HEK293T (cell line): ENCODE data around the gene CLDN6.

ENCODE experiments used
- CTCF ChIA-PET: fragments of 350-600 bp; formaldehyde crosslinking; extraction: SDS; loops from one replicate; lab custom pipeline; 2021; ENCODE audit warnings: antibody characterized with exemption, inconsistent platforms; lab: Yijun Ruan, JAX
- POLR2A ChIA-PET: fragments of 350-600 bp; formaldehyde crosslinking; extraction: SDS; loops from one replicate; lab custom pipeline; 2020; ENCODE audit warnings: antibody characterized with exemption, inconsistent platforms; lab: Yijun Ruan, JAX
- DNase-seq: peaks from one replicate; pipeline ENCODE4 v3.0.0; 2012; ENCODE audit warnings: mixed read lengths; ENCODE audit errors: extremely low spot score
- ARNT ChIP-seq: fragments of 450-650 bp; IDR thresholded peaks from 2 replicates; pipeline ENCODE4 v1.6.1; 2017; ENCODE audit warnings: mild to moderate bottlenecking
- BHLHE40 ChIP-seq: fragments of 450-650 bp; IDR thresholded peaks from 2 replicates; pipeline ENCODE4 v1.6.1; 2016; ENCODE audit warnings: mild to moderate bottlenecking, moderate library complexity, borderline replicate concordance
- CTBP1 ChIP-seq: fragments of 450-650 bp; IDR thresholded peaks from 2 replicates; pipeline ENCODE4 v1.6.1; 2016; ENCODE audit warnings: borderline replicate concordance
- ELF4 ChIP-seq: fragments of 450-650 bp; IDR thresholded peaks from 2 replicates; pipeline ENCODE4 v1.6.1; 2017; ENCODE audit warnings: antibody characterized with exemption
- FOXA1 ChIP-seq: fragments of 450-650 bp; IDR thresholded peaks from 2 replicates; pipeline ENCODE4 v1.6.1; 2016; ENCODE audit warnings: mild to moderate bottlenecking
- FOXK2 ChIP-seq: fragments of 450-650 bp; IDR thresholded peaks from 2 replicates; pipeline ENCODE4 v1.6.1; 2016; ENCODE audit warnings: mild to moderate bottlenecking
- FOXM1 ChIP-seq: fragments of 450-650 bp; IDR thresholded peaks from 2 replicates; pipeline ENCODE4 v1.6.1; 2017; ENCODE audit warnings: mild to moderate bottlenecking, borderline replicate concordance
- HDGF ChIP-seq: fragments of 450-650 bp; IDR thresholded peaks from 2 replicates; pipeline ENCODE4 v1.6.1; 2017; ENCODE audit warnings: antibody characterized with exemption, borderline replicate concordance
- L3MBTL2 ChIP-seq: fragments of 450-650 bp; conservative IDR thresholded peaks from 2 replicates; pipeline ENCODE4 v1.6.1; 2016; ENCODE audit warnings: mild to moderate bottlenecking
- LEF1 ChIP-seq: fragments of 450-650 bp; IDR thresholded peaks from 2 replicates; pipeline ENCODE4 v1.6.1; 2017; ENCODE audit warnings: mild to moderate bottlenecking, borderline replicate concordance
- SP1 ChIP-seq: fragments of 450-650 bp; IDR thresholded peaks from 2 replicates; pipeline ENCODE4 v1.6.1; 2017
- SUZ12 ChIP-seq: fragments of 450-650 bp; IDR thresholded peaks from 2 replicates; pipeline ENCODE4 v1.6.1; 2016; ENCODE audit warnings: mild to moderate bottlenecking
- TARDBP ChIP-seq: fragments of 450-650 bp; IDR thresholded peaks from 2 replicates; pipeline ENCODE4 v1.6.1; 2016
- ZNF384 ChIP-seq: fragments of 450-650 bp; IDR thresholded peaks from 2 replicates; pipeline ENCODE4 v1.6.1; 2016
- TF ChIP-seq, protein P1 (sequence below): fragments of 450-650 bp; IDR thresholded peaks from 2 replicates; pipeline ENCODE4 v1.6.1; 2016

Gene CLDN6

DNA sequence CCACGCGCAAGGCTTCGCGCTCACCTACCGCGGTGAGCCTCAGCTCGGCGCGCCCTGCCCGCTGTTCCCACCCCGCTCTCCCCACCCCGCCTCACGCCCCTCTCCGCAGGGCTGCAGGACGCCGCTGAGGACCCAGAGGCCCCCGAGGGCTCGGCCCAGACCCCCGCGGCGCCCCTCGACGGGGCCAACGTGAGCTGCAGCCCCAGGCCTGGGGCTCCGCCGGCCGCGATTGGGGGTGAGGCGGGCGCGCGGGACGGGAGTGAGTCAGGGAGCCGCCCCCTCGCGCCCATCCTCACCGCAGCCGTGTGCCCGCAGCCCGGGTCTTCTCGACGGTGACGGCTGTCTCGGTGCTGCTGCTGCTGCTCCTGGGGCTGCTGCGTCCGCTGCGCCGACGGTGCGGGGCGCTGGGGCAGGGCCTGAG, 50.8 kb downstream of the CLDN6 start:
- DNase-seq: no peak
- ChIA-PET CTCF (no interaction called here), POLR2A (interaction anchor here (0.6 to 1.6 kb wide), 2 partner anchors 13 to 58 kb away, joined by 3 to 12 read pairs; partner anchors contain the start of gene PKMYT1)
- TF ChIP-seq ZNF384: no peak
- TF ChIP-seq SP1: no peak
- no peak for TF ChIP-seq BHLHE40
- no peak for TF ChIP-seq FOXA1
- no peak for TF ChIP-seq TARDBP
- TF ChIP-seq L3MBTL2: no peak
- TF ChIP-seq ELF4: no peak
- no peak for TF ChIP-seq LEF1

DNA sequence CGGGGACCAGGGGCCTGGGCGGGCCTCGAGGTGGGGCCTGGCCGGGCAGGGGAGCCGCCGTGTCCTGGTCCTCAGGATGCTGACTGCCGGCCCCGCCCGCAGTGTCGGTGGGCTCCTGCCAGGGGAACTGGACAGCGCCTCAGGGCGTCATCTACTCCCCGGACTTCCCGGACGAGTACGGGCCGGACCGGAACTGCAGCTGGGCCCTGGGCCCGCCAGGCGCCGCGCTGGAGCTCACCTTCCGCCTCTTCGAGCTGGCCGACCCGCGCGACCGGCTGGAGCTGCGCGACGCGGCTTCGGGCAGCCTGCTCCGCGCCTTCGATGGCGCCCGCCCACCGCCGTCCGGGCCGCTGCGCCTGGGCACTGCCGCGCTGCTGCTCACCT, 51.2 kb downstream of the CLDN6 start:
- DNase-seq: no peak
- TF ChIP-seq ARNT: no peak
- no peak for TF ChIP-seq ELF4
- TF ChIP-seq FOXK2: no peak
- no peak for TF ChIP-seq LEF1
- TF ChIP-seq L3MBTL2: no peak
- TF ChIP-seq TARDBP: no peak
- TF ChIP-seq FOXM1: no peak
- TF ChIP-seq SUZ12: no peak
- TF ChIP-seq ZNF384: no peak
- no peak for TF ChIP-seq FOXA1
- TF ChIP-seq HDGF: no peak
- TF ChIP-seq SP1: no peak
- ChIA-PET POLR2A (interaction anchor here (0.6 to 1.6 kb wide), 2 partner anchors 14 to 58 kb away, joined by 3 to 12 read pairs; partner anchors contain the start of gene PKMYT1), CTCF (no interaction called here)

DNA sequence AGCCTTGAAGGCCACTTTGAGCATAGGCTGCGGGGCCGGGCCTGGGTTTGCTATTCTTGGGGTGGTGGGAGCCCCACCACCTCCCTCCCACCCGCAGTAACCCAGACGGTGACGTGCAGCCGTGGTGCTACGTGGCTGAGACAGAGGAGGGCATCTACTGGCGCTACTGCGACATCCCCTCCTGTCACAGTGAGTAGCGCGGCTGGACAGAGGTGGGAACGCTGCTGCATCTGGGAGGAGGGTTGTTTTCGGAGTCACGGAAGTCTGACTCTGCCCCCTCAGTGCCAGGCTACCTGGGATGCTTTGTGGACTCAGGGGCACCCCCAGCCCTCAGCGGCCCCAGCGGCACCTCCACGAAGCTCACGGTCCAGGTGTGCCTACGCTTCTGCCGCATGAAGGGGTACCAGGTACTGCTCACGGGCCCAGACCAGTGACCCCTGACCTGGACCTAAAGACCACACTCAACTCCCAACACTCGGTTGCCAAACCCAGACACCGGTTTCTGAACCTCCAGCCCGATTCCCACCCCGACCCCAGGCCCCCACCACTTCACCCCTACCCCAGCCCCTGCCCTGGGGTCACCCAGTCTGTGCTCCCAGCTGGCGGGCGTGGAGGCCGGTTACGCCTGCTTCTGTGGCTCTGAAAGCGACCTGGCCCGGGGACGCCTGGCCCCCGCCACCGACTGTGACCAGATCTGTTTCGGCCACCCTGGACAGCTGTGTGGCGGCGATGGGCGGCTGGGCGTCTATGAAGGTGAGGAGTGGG, 51.8 kb downstream of the CLDN6 start:
- no peak for DNase-seq
- TF ChIP-seq L3MBTL2 (no peak), SP1 (no peak), FOXM1 (no peak), CTBP1 (no peak), FOXA1 (no peak), BHLHE40 (no peak)
- TF ChIP-seq, protein P1, sequence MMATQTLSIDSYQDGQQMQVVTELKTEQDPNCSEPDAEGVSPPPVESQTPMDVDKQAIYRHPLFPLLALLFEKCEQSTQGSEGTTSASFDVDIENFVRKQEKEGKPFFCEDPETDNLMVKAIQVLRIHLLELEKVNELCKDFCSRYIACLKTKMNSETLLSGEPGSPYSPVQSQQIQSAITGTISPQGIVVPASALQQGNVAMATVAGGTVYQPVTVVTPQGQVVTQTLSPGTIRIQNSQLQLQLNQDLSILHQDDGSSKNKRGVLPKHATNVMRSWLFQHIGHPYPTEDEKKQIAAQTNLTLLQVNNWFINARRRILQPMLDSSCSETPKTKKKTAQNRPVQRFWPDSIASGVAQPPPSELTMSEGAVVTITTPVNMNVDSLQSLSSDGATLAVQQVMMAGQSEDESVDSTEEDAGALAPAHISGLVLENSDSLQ: no peak
- POLR2A ChIA-PET: interaction anchor here (0.6 to 3.0 kb wide), 2 partner anchors 15 to 59 kb away, joined by 3 to 30 read pairs; partner anchors contain the start of gene PKMYT1
- CTCF ChIA-PET: no interaction called here
